IPS-18c (cell line): Measurements from ENCODE around the gene IQCK.
"Not testable (repeated sequence)": the region's sequence is repeated elsewhere in the genome, so short reads cannot be mapped to it uniquely, and the experiment has no call there.

Experiments used
- H3K4me3 ChIP-seq: 2 replicates; pipeline ENCODE4 v1.7.0; 2013; ENCODE audit warnings: low read depth, mild to moderate bottlenecking, low read length, moderate library complexity; ENCODE audit not compliant: insufficient read depth
- H3K9me3 ChIP-seq: one replicate; pipeline ENCODE4 v1.6.1; 2013; ENCODE audit warnings: mild to moderate bottlenecking, low read length, moderate library complexity; ENCODE audit not compliant: control insufficient read depth, insufficient read depth

Gene IQCK

GRCh38 chr16:19710191-19710908, 7.7 kb upstream of the IQCK start:
- H3K4me3 ChIP-seq = no peak overlapping the region
- no peaks in the 10 kb centered on the region for H3K9me3 ChIP-seq

DNA sequence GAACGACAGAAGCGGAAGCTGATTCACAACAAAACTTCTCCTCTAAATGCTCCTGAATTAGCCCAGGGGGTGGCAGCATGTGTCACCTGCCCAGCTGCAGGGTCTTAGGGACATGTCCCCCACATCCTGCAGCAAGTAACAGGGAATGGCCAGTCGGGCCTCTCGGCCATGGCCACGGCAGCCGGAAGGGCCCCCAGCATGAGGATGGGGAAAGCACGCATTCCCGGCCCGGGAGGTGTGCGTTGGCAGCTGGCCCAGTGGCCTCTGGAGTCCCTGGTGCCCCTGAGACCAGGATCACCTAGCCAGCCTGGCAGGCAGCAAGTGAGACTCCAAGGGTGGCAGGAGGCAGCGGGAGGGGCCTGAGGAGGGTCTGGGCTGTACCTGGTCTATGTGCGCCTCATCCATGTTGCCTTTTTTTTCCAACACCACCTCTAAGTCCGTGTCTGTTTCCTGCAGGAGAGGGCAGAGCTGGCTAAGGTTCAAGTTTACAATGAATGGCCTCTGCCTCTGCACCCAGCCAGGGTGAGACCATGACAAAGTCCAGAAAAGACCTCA, 7.0 kb upstream of the IQCK start:
- no peaks in the 10 kb centered on the region for H3K9me3 ChIP-seq
- no peak overlapping the region for H3K4me3 ChIP-seq

GRCh38 chr16:19711643-19712042, 6.4 kb upstream of the IQCK start:
- Histone ChIP-seq H3K9me3 (no peaks in the 10 kb centered on the region), H3K4me3 (no peak overlapping the region)

DNA sequence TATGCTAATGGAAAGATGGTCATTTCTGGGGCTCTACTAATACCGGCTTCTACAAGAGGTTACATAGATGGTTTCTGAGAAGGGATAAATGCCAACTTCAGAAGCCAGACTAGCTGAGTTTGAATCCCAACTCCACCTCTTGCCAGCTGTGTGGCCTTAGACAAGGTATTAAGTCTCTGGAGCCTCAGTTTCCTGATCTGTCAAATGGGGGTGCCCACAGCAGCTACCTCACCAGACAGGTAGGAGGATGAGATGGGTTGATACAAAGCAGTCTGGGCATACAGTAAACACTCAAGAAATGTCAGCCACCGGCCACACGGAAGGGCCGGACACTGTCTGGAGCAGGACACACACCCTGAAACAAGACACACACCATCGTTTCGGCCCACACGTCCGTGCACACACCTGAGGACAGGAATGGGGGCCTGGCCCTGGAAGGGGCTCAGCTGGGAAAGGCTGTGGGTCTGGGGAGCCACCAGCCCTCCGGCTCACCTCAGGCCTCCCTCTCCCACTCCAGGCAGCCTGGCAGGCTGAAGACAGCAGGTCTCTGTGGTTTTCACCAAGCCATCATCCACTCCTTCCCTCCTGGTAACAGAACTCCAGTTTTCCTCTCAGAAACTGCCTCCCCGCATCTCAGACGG, 5.5 kb upstream of the IQCK start:
- H3K9me3 ChIP-seq = no peaks in the 10 kb centered on the region
- no peak overlapping the region for H3K4me3 ChIP-seq

- H3K4me3 ChIP-seq = no peak overlapping the region
- no peaks in the 10 kb centered on the region for H3K9me3 ChIP-seq
Observed at GRCh38 chr16:19713697-19714096, 4.4 kb upstream of the IQCK start.

DNA sequence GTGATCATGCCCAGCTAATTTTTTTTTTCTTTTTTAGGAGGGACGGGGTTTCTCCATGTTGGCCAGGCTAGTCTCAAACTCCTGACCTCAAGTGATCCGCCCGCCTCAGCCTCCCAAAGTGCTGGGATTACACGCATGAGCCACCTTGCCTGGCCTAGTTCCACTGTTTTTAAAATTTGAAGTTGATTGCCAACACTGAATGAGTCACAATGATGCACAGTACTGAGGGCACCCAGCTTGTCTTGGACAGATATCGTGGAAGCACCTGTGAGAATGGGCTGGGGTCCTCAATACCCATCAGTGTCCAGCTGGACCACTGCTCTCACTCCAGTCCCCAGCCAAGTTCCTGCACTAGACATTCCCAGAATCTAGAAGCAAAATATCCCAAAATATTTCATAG, 2.5 kb upstream of the IQCK start:
- Histone ChIP-seq H3K4me3 (no peak overlapping the region), H3K9me3 (no peaks in the 10 kb centered on the region)

GRCh38 chr16:19716183-19716582, 1.9 kb upstream of the IQCK start:
- H3K4me3 ChIP-seq = no peak overlapping the region
- no peaks in the 10 kb centered on the region for H3K9me3 ChIP-seq

DNA sequence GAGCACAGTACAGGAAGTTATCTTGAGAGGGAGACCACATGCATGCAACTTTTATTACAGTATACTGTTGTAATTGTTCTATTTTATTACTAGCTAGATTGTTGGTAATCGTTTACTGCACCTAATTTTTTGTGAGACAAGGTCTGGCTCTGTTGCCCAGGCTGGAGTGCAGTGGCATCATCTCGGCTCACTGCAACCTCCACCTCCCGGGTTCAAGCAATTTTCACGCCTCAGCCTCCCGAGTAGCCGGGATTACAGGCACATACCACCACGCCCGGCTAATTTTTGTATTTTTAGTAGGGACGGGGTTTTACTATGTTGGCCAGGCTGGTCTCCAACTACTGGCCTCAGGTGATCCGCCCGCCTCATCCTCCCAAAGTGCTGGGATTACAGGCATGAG, 1.3 kb upstream of the IQCK start:
- peak overlapping the region; percentile 72 for H3K4me3 ChIP-seq
- H3K9me3 ChIP-seq = not testable (repeated sequence)

DNA sequence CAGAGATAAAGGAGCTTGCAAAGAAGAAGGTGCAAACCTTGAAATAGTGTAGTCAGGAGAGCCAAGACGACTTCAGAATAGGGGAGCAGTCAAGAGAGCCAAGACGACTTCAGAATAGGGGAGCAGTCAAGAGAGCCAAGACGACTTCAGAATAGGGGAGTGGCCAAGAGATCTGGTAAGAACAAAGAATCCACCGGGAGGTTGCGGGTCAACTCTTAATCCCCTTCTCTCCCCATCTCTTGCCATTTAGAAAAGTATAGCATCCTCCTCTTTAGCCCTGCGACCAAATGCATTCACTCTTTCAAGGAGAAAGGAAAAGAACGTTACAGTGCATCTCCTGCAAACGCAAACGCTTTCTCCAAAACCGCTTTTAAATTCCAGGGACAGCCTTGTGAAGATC, 757 bp upstream of the IQCK start:
- H3K4me3 ChIP-seq = peak overlapping the region; percentile 72

GRCh38 chr16:19718624-19718965, 524 bp downstream of the IQCK start:
- peak overlapping the region; percentile 72 for H3K4me3 ChIP-seq
- no peaks in the 10 kb centered on the region for H3K9me3 ChIP-seq

More for the DNA sequence above, 757 bp upstream of the IQCK start:
- no peaks in the 10 kb centered on the region for H3K9me3 ChIP-seq

GRCh38 chr16:19722269-19722952, 4.3 kb downstream of the IQCK start:
- no peak overlapping the region for H3K4me3 ChIP-seq
- no peaks in the 10 kb centered on the region for H3K9me3 ChIP-seq

- H3K4me3 ChIP-seq = no peak overlapping the region
- no peaks in the 10 kb centered on the region for H3K9me3 ChIP-seq
Observed at GRCh38 chr16:19722981-19723380, 4.9 kb downstream of the IQCK start.

DNA sequence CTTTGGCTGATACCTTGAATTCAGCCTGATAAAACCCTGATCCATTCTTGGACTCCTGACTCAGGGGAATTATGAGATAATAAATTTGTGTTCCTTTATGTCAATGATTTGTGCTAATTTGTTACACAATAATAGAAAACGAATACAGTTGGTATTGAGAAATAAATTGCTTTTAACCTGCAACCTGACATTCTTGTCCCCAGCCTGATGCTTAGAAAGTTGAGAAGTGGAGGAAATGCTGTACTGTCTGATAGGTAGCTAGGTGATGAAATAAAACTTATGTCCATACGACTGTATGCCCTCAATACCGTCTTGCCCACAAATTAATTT, 10.5 kb downstream of the IQCK start:
- H3K4me3 ChIP-seq = no peak overlapping the region
- H3K9me3 ChIP-seq = peaks cover 2% of the 10 kb centered on the region

GRCh38 chr16:19733551-19733950, 15.5 kb downstream of the IQCK start:
- no peak overlapping the region for H3K4me3 ChIP-seq
- H3K9me3 ChIP-seq = peaks cover 2% of the 10 kb centered on the region

DNA sequence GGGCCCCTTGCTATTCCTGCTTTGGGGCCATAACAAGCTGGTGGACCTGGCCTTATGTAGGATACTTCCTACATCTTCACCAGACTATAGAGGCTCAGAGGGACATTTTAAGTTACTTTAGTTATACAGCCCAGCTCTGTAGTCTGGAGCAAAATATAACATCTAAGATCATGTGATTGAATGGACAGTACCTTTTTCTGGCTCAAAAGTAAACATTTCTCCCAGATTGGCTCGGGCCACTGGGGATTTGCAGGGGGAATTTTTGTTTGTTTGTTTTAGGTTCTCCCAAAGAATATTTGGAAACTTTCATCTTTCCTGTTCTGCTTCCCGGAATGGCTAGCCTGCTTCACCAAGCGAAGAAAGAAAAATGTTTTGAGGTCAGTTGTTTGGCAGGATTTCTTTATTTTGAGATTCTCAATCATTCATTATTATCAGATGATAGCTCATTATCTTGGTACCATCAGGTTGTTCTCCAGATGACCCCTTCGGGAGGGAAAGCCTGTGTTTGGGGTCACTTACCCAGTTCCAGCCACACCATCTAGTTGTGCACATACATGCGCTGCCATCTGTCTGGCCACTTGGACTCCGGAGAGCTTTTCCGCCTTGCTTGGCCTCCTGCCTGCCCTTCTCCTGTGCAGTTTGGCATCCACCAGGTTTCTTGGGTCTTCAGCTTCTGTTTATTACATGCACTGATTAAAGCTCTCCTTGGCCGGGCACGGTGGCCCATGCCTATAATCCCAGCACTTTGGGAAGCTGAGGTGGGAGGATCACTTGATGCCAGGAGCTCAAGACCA, 17.2 kb downstream of the IQCK start:
- no peak overlapping the region for H3K4me3 ChIP-seq
- H3K9me3 ChIP-seq = peaks cover 2% of the 10 kb centered on the region

DNA sequence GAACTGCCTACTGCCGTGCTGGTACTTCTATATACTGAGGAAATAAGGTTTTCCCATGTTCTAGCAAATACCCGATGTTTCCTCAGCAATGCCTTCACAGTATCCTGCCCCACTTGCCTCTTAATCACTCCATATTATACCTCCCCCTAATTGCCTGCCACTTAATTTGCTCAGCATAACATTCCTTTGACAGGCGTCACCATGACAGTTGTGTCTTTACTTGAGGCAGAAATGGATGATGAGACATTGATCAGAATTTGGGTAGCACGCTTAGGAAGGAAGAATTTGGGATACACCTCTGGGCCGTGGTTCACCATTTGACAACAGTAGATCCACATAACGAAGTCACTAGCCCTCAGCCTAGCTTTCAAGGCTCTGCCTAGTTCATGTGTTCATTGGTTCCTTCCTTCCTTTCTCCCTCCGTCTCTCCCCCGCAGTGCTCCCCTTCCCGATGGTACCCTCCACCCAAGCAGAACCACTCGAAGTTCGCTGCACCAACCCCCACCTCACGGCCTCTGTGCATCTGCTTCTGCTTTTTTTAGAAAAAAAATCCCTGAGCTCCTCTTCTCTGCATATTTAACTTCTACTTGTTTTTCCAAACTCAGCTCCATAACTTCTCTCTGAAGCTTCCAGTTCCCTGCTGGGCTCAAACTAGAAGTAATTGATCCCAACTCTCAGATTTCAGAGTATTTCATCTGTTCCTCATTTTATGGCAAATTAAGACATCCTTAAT, 19.4 kb downstream of the IQCK start:
- Histone ChIP-seq H3K9me3 (peaks cover 2% of the 10 kb centered on the region), H3K4me3 (no peak overlapping the region)

- H3K4me3 ChIP-seq = no peak overlapping the region
- H3K9me3 ChIP-seq = no peaks in the 10 kb centered on the region
Observed at GRCh38 chr16:19741354-19741753, 23.3 kb downstream of the IQCK start.
